MM.1S (cell line): ENCODE data around the gene PSMC3IP.

Experiments
- EZH2 ChIP-seq: fragments of 300-600 bp; sonication (generic); optimal IDR thresholded peaks from 2 replicates; pipeline ENCODE3; 2017; ENCODE audit warnings: low read depth, mild to moderate bottlenecking, antibody characterized with exemption, low read length, mixed read lengths
- EZH2phosphoT487 ChIP-seq: fragments of 300-600 bp; sonication (generic); IDR thresholded peaks from 2 replicates; pipeline ENCODE4 v1.6.1; 2018; ENCODE audit warnings: antibody characterized with exemption, low read length
- TF ChIP-seq, protein P1 (sequence below): fragments of 300-600 bp; sonication (generic); IDR thresholded peaks from 2 replicates; pipeline ENCODE4 v1.5.1; 2016; ENCODE audit warnings: antibody characterized with exemption, low read length, mixed read lengths

DNA sequence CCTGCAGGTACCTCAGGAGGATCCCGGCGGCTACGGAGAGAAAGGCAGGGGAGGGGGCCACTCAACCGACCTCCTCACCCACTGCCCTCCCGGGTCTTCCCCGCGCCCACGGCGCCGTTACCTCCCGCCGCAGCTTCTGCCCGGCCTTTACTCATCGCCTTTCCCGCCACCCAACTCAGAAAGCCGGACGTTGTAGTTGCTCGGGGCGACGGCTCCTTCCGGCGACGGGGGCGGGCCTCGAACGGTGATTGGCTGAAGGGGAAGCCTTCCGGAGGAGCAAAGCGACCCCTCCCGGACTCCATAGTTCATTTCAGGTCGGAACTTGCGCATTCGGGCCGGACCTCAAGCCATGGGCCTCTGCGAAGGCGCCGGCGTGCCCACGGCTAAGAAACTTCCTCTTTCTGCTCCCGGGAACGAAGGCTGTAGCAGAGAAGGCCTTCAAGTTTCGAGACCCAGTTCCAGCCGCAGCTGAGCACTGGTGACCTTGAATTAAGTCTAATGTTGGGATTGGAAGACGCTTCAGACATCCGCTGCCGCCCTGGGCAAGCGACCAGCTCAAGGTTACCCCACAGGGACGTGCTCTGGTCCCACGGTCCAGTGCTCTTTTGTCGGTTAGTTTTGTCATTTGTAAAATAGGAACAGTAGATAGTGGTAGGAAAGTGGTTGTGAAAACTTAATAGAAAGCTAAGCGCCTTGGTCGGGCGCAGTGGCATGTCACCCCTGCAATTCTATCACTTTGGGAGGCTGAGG, at the start of gene PSMC3IP:
- TF ChIP-seq, protein P1, sequence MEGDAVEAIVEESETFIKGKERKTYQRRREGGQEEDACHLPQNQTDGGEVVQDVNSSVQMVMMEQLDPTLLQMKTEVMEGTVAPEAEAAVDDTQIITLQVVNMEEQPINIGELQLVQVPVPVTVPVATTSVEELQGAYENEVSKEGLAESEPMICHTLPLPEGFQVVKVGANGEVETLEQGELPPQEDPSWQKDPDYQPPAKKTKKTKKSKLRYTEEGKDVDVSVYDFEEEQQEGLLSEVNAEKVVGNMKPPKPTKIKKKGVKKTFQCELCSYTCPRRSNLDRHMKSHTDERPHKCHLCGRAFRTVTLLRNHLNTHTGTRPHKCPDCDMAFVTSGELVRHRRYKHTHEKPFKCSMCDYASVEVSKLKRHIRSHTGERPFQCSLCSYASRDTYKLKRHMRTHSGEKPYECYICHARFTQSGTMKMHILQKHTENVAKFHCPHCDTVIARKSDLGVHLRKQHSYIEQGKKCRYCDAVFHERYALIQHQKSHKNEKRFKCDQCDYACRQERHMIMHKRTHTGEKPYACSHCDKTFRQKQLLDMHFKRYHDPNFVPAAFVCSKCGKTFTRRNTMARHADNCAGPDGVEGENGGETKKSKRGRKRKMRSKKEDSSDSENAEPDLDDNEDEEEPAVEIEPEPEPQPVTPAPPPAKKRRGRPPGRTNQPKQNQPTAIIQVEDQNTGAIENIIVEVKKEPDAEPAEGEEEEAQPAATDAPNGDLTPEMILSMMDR: peak; percentile 41
- no peak for TF ChIP-seq EZH2
- no peak for TF ChIP-seq EZH2phosphoT487
